GM12892 (cell line): ENCODE data around the gene ECPAS.

Experiments used
- POLR2A ChIP-seq: IDR thresholded peaks from 2 replicates; pipeline ENCODE4 v1.6.1; 2011; ENCODE audit warnings: low read depth, low read length, control low read depth
- TAF1 ChIP-seq: IDR thresholded peaks from 2 replicates; pipeline ENCODE4 v1.6.1; 2011; ENCODE audit warnings: low read depth, mild to moderate bottlenecking, control low read depth, low read length, borderline replicate concordance

GRCh38 chr9:111531716-111532115, 47.5 kb upstream of the ECPAS start:
- TF ChIP-seq POLR2A (no peak), TAF1 (no peak)
